Parathyroid adenoma (tissue), 2 donors: ENCODE results near the gene ISLR.

Experiments
- H2AFZ ChIP-seq: fragments of 300-600 bp; sonication (generic); one replicate; pipeline ENCODE4 v1.7.0; 2017; ENCODE audit warnings: antibody characterized with exemption, mild to moderate bottlenecking
- H3K27ac ChIP-seq: fragments of 300-600 bp; sonication (generic); one replicate; pipeline ENCODE4 v1.7.0; 2017
- H3K27me3 ChIP-seq: fragments of 300-600 bp; sonication (generic); one replicate; pipeline ENCODE4 v1.7.0; 2017; ENCODE audit warnings: low read length; ENCODE audit not compliant: control insufficient read depth, insufficient read depth
- H3K36me3 ChIP-seq: fragments of 300-600 bp; sonication (generic); one replicate; pipeline ENCODE4 v1.7.0; 2017; ENCODE audit warnings: low read length; ENCODE audit not compliant: control insufficient read depth, insufficient read depth
- H3K4me1 ChIP-seq: fragments of 300-600 bp; sonication (generic); one replicate; pipeline ENCODE4 v1.7.0; 2017; ENCODE audit warnings: control low read depth
- H3K4me2 ChIP-seq: fragments of 300-600 bp; sonication (generic); one replicate; pipeline ENCODE4 v1.7.0; 2017; ENCODE audit warnings: low read length
- H3K4me3 ChIP-seq: fragments of 300-600 bp; sonication (generic); one replicate; pipeline ENCODE4 v1.7.0; 2017; ENCODE audit warnings: low read depth, low read length
- H3K79me2 ChIP-seq: fragments of 300-600 bp; sonication (generic); one replicate; pipeline ENCODE4 v1.7.0; 2017; ENCODE audit warnings: control low read depth
- H3K9ac ChIP-seq: fragments of 300-600 bp; sonication (generic); one replicate; pipeline ENCODE4 v1.7.0; 2017; ENCODE audit warnings: mild to moderate bottlenecking
- H3K9me3 ChIP-seq: fragments of 300-600 bp; sonication (generic); one replicate; pipeline ENCODE4 v1.7.0; 2017; ENCODE audit warnings: low read length; ENCODE audit not compliant: control insufficient read depth
- CTCF ChIP-seq: fragments of 300-600 bp; sonication (generic); IDR thresholded peaks from one replicate; pipeline ENCODE4 v1.7.0; 2017; ENCODE audit warnings: antibody characterized with exemption, mild to moderate bottlenecking
- donor health status: primary hyperparathyroidism.

ISLR gene

GRCh38 chr15:74201710-74202420 is 28.4 kb downstream of the ISLR start:
- H3K27ac ChIP-seq = no peak overlapping the region

GRCh38 chr15:74202452-74203401 is 29.2 kb downstream of the ISLR start, which contains the start of gene STRA6:
STRA6 (minus strand) TSS chr15:74202787; CDS start chr15:74202267, 520 bp downstream.
- Histone ChIP-seq H3K27ac (no peak within 1 kb of the TSS), H3K9ac (no peak within 1 kb of the TSS), H3K4me3 (no peak within 1 kb of the TSS), H3K4me2 (no peak within 1 kb of the TSS), H3K36me3 (no peaks in the 10 kb centered on the region), H3K27me3 (no peaks in the 10 kb centered on the region), H3K79me2 (no peaks in the 10 kb centered on the region), H2AFZ (no peak within 1 kb of the TSS), H3K4me1 (peaks cover 7% of the 10 kb centered on the region), H3K9me3 (no peaks in the 10 kb centered on the region)
- TF ChIP-seq CTCF = no peak

More at GRCh38 chr15:74201710-74202420, 28.4 kb downstream of the ISLR start:
- no peaks in the 10 kb centered on the region for H3K36me3 ChIP-seq
- no peak overlapping the region for H2AFZ ChIP-seq
- H3K4me1 ChIP-seq = peaks cover 4% of the 10 kb centered on the region
- no peak overlapping the region for H3K4me2 ChIP-seq
- H3K9ac ChIP-seq = no peak overlapping the region
- H3K27me3 ChIP-seq = no peaks in the 10 kb centered on the region
- no peaks in the 10 kb centered on the region for H3K79me2 ChIP-seq
- no peak overlapping the region for H3K4me3 ChIP-seq
- no peak for TF ChIP-seq CTCF
- no peaks in the 10 kb centered on the region for H3K9me3 ChIP-seq

- H3K27ac ChIP-seq = no peak overlapping the region
- peaks cover 7% of the 10 kb centered on the region for H3K4me1 ChIP-seq
- no peak for TF ChIP-seq CTCF
Observed at GRCh38 chr15:74203914-74204431, 30.5 kb downstream of the ISLR start.

GRCh38 chr15:74205582-74205947 is 32.1 kb downstream of the ISLR start:
- Histone ChIP-seq H3K36me3 (no peaks in the 10 kb centered on the region), H2AFZ (no peak overlapping the region), H3K27ac (no peak overlapping the region), H3K4me3 (no peak overlapping the region), H3K79me2 (no peaks in the 10 kb centered on the region), H3K27me3 (no peaks in the 10 kb centered on the region), H3K4me2 (no peak overlapping the region), H3K9me3 (no peaks in the 10 kb centered on the region), H3K9ac (no peak overlapping the region), H3K4me1 (peaks cover 7% of the 10 kb centered on the region)
- no peak for TF ChIP-seq CTCF

More at GRCh38 chr15:74203914-74204431, 30.5 kb downstream of the ISLR start:
- H3K27me3 ChIP-seq = no peaks in the 10 kb centered on the region
- no peaks in the 10 kb centered on the region for H3K36me3 ChIP-seq
- H3K79me2 ChIP-seq = no peaks in the 10 kb centered on the region
- no peaks in the 10 kb centered on the region for H3K9me3 ChIP-seq
- no peak overlapping the region for H3K9ac ChIP-seq
- H2AFZ ChIP-seq = no peak overlapping the region
- H3K4me2 ChIP-seq = no peak overlapping the region
- no peak overlapping the region for H3K4me3 ChIP-seq
